Measurements from ENCODE around the gene PRR33.

The PRR33 gene

GRCh38 chr11:1920128-1920908 lies 28.6 kb upstream of the PRR33 start:
- no peak overlapping the region for H2AFZ ChIP-seq (ENCODE audit: low read length)
- no peaks in the 10 kb centered on the region for H3K9me3 ChIP-seq (ENCODE audit: insufficient read depth, low read depth, low read length)
- H3K4me2 ChIP-seq (ENCODE audit: low read depth, low read length, poor library complexity, severe bottlenecking), result no peak overlapping the region
- H3K9me2 ChIP-seq (replicated peaks; ENCODE audit: low read depth, low read length), result no peaks in the 10 kb centered on the region
- no peaks in the 10 kb centered on the region for H3K36me3 ChIP-seq (ENCODE audit: insufficient read depth, low read length)
- no peaks in the 10 kb centered on the region for H3F3A ChIP-seq (ENCODE audit: low read depth)
- no peak overlapping the region for H3K9ac ChIP-seq (ENCODE audit: low read depth, low read length, poor library complexity, severe bottlenecking)
- no peaks in the 10 kb centered on the region for H3K79me2 ChIP-seq (ENCODE audit: insufficient read depth, low read length)
- no peaks in the 10 kb centered on the region for H4K20me1 ChIP-seq (ENCODE audit: insufficient read depth, low read length, poor library complexity, severe bottlenecking)
- H3K4me1 ChIP-seq (ENCODE audit: insufficient read depth, low read length, poor library complexity, severe bottlenecking), result peaks cover 9% of the 10 kb centered on the region
- TF ChIP-seq CTCF (conservative IDR thresholded peaks at IDR 0.05; ENCODE audit: low read length) (no peak), EZH2phosphoT487 (IDR thresholded peaks at IDR 0.05; ENCODE audit: borderline replicate concordance) (no peak)
- H3K27me3 ChIP-seq (ENCODE audit: insufficient read depth, low read length, poor library complexity, severe bottlenecking), result no peaks in the 10 kb centered on the region
- no peak overlapping the region for H3K4me3 ChIP-seq (ENCODE audit: low read length, poor library complexity, severe bottlenecking)

GRCh38 chr11:1919391-1920127 lies 27.9 kb upstream of the PRR33 start, which contains the start of gene TNNT3:
TNNT3 (plus strand) TSS chr11:1919703; CDS start chr11:1922875, 3,172 bp downstream.
- Histone ChIP-seq H3K4me2 (ENCODE audit: low read depth, low read length, poor library complexity, severe bottlenecking) (no peak within 1 kb of the TSS), H3K9me3 (ENCODE audit: insufficient read depth, low read depth, low read length) (no peaks in the 10 kb centered on the region), H3F3A (ENCODE audit: low read depth) (no peaks in the 10 kb centered on the region), H3K4me3 (ENCODE audit: low read length, poor library complexity, severe bottlenecking) (no peak within 1 kb of the TSS), H3K36me3 (ENCODE audit: insufficient read depth, low read length) (no peaks in the 10 kb centered on the region), H3K27me3 (ENCODE audit: insufficient read depth, low read length, poor library complexity, severe bottlenecking) (no peaks in the 10 kb centered on the region), H3K9ac (ENCODE audit: low read depth, low read length, poor library complexity, severe bottlenecking) (no peak within 1 kb of the TSS), H2AFZ (ENCODE audit: low read length) (no peak within 1 kb of the TSS), H3K79me2 (ENCODE audit: insufficient read depth, low read length) (no peaks in the 10 kb centered on the region), H3K9me2 (replicated peaks; ENCODE audit: low read depth, low read length) (no peaks in the 10 kb centered on the region), H4K20me1 (ENCODE audit: insufficient read depth, low read length, poor library complexity, severe bottlenecking) (no peaks in the 10 kb centered on the region), H3K4me1 (ENCODE audit: insufficient read depth, low read length, poor library complexity, severe bottlenecking) (peaks cover 9% of the 10 kb centered on the region)
- TF ChIP-seq EZH2phosphoT487 (IDR thresholded peaks at IDR 0.05; ENCODE audit: borderline replicate concordance) (no peak), CTCF (conservative IDR thresholded peaks at IDR 0.05; ENCODE audit: low read length) (no peak)

- no peaks in the 10 kb centered on the region for H3K27me3 ChIP-seq (ENCODE audit: insufficient read depth, low read length, poor library complexity, severe bottlenecking)
- H3K36me3 ChIP-seq (ENCODE audit: insufficient read depth, low read length), result no peaks in the 10 kb centered on the region
- no peak overlapping the region for H2AFZ ChIP-seq (ENCODE audit: low read length)
- H3F3A ChIP-seq (ENCODE audit: low read depth), result no peaks in the 10 kb centered on the region
- no peaks in the 10 kb centered on the region for H3K9me2 ChIP-seq (replicated peaks; ENCODE audit: low read depth, low read length)
- no peaks in the 10 kb centered on the region for H3K79me2 ChIP-seq (ENCODE audit: insufficient read depth, low read length)
- no peaks in the 10 kb centered on the region for H3K9me3 ChIP-seq (ENCODE audit: insufficient read depth, low read depth, low read length)
- no peaks in the 10 kb centered on the region for H4K20me1 ChIP-seq (ENCODE audit: insufficient read depth, low read length, poor library complexity, severe bottlenecking)
- H3K4me1 ChIP-seq (ENCODE audit: insufficient read depth, low read length, poor library complexity, severe bottlenecking), result peaks cover 9% of the 10 kb centered on the region
- no peak overlapping the region for H3K9ac ChIP-seq (ENCODE audit: low read depth, low read length, poor library complexity, severe bottlenecking)
- H3K4me2 ChIP-seq (ENCODE audit: low read depth, low read length, poor library complexity, severe bottlenecking), result no peak overlapping the region
- no peak overlapping the region for H3K4me3 ChIP-seq (ENCODE audit: low read length, poor library complexity, severe bottlenecking)
- TF ChIP-seq EZH2phosphoT487 (IDR thresholded peaks at IDR 0.05; ENCODE audit: borderline replicate concordance) (no peak), CTCF (conservative IDR thresholded peaks at IDR 0.05; ENCODE audit: low read length) (peak; percentile 26; the same call in 1 of the 2 replicates)
Measured at GRCh38 chr11:1918436-1919315, 27.0 kb upstream of the PRR33 start.
